Measurements from ENCODE around the gene GATA3.

DNA sequence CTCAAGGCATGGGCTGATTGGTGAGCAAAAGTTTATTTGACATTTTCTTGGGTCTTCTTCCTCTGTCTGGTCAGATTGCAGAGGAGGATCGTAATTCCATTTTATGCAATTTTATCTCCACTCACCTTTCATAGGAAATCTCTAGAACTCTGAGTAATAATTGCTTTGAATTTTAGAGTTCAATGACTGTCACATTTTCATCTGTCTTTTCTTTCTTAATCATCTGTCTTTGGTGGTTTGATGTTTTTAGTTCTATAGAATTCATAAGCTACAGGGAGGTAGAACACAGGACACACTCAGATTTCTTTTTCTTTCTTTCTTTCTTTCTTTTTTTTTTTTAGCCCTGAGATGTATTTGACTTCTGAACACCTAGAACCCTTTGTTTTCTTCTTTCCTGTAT, 11.6 kb downstream of the GATA3 start:
- no peak for TF ChIP-seq POLR2A (IDR thresholded peaks at IDR 0.05)
- TF ChIP-seq, protein P1, sequence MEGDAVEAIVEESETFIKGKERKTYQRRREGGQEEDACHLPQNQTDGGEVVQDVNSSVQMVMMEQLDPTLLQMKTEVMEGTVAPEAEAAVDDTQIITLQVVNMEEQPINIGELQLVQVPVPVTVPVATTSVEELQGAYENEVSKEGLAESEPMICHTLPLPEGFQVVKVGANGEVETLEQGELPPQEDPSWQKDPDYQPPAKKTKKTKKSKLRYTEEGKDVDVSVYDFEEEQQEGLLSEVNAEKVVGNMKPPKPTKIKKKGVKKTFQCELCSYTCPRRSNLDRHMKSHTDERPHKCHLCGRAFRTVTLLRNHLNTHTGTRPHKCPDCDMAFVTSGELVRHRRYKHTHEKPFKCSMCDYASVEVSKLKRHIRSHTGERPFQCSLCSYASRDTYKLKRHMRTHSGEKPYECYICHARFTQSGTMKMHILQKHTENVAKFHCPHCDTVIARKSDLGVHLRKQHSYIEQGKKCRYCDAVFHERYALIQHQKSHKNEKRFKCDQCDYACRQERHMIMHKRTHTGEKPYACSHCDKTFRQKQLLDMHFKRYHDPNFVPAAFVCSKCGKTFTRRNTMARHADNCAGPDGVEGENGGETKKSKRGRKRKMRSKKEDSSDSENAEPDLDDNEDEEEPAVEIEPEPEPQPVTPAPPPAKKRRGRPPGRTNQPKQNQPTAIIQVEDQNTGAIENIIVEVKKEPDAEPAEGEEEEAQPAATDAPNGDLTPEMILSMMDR (IDR thresholded peaks at IDR 0.05 in 4 of 5, conservative IDR thresholded peaks at IDR 0.05 in 1 of 5), result no peak

Measured in gastrocnemius medialis (tissue), 4 donors.